HepG2 (cell line): Measurements from ENCODE around the gene MTO1. TPM values are rescaled to one million over a fixed set of nuclear protein-coding genes. Genes with fewer than 3 reads are reported as not detected.

Source experiments
- ATM ChIP-seq: fragments of 450-650 bp; IDR thresholded peaks from 2 replicates; pipeline ENCODE4 v1.7.1; 2017; ENCODE audit warnings: mild to moderate bottlenecking, borderline replicate concordance
- GTF3A ChIP-seq: sonication (generic); formaldehyde crosslinking; conservative IDR thresholded peaks from 2 replicates; pipeline ENCODE4 v1.4.0; 2020; ENCODE audit warnings: mild to moderate bottlenecking, missing genetic modification reagents
- KDM6A ChIP-seq: IDR thresholded peaks from 2 replicates; pipeline ENCODE4 v1.6.1; 2016; ENCODE audit warnings: low read depth
- ZNF225 ChIP-seq: sonication (generic); formaldehyde crosslinking; IDR thresholded peaks from 2 replicates; pipeline ENCODE4 v1.4.0; 2020; ENCODE audit warnings: mild to moderate bottlenecking, missing genetic modification reagents
- ZNF326 ChIP-seq: sonication (generic); formaldehyde crosslinking; IDR thresholded peaks from 2 replicates; pipeline ENCODE4 v1.4.0; 2020; ENCODE audit warnings: missing genetic modification reagents, borderline replicate concordance
- ZNF788 ChIP-seq: sonication (generic); formaldehyde crosslinking; IDR thresholded peaks from 2 replicates; pipeline ENCODE4 v1.5.0; 2020; ENCODE audit warnings: mild to moderate bottlenecking, missing genetic modification reagents, borderline replicate concordance
- ZSCAN25 ChIP-seq: sonication (generic); formaldehyde crosslinking; IDR thresholded peaks from 2 replicates; pipeline ENCODE4 v1.8.0; 2022; ENCODE audit warnings: mild to moderate bottlenecking, missing genetic modification reagents
- polyA plus RNA-seq, 8 experiments: library from polyadenylated mRNA; depleted of rRNA in 3 of 8; stranded (reverse) in 7 of 8; unstranded in 1 of 8; fragments of >200 nt; fragmentation: Illumina TruSeq in 4 of 8; extraction: Trizol in 4 of 8; gene quantifications; 2 replicates each; pipeline versions ENCODE4 v1.2.1 to v1.2.3, GENCODE V29; 2011 to 2016; ENCODE audit warnings: low read depth in 4 of 8, missing spikeins in 1 of 8, mixed read lengths in 1 of 8; ENCODE audit not compliant: insufficient read depth in 1 of 8
- total RNA-seq, 5 experiments: library from RNA; depleted of rRNA; stranded (reverse); fragments of >200 nt; fragmentation: Illumina TruSeq; extraction: Trizol; gene quantifications; 2 replicates each; pipeline ENCODE4 v1.2.3, GENCODE V29; 2016; ENCODE audit warnings: low read depth in 1 of 5
- TF ChIP-seq, protein P1 (sequence below): sonication (generic); formaldehyde crosslinking; IDR thresholded peaks from 2 replicates; pipeline ENCODE4 v1.4.0; 2020; ENCODE audit warnings: mild to moderate bottlenecking, missing genetic modification reagents
- TF ChIP-seq, protein P2 (sequence below): sonication (generic); formaldehyde crosslinking; conservative IDR thresholded peaks from 2 replicates; pipeline ENCODE4 v1.4.0; 2020; ENCODE audit warnings: missing genetic modification reagents
- TF ChIP-seq, protein P3 (sequence below): sonication (generic); formaldehyde crosslinking; IDR thresholded peaks from 2 replicates; pipeline ENCODE4 v1.4.0; 2020; ENCODE audit warnings: missing genetic modification reagents
- TF ChIP-seq, protein P4 (sequence below): fragments of 450-650 bp; IDR thresholded peaks from 2 replicates; pipeline ENCODE4 v1.6.1; 2016

The MTO1 gene
- total and polyA plus RNA-seq, 2 of the 13 experiments (the other 11 are each of a cell fraction or from before 2014, with no cell fraction given): 21.1 to 45.3 TPM

GRCh38 chr6:73521351-73521985, 59.9 kb downstream of the MTO1 start (continued):
- TF ChIP-seq, protein P1, sequence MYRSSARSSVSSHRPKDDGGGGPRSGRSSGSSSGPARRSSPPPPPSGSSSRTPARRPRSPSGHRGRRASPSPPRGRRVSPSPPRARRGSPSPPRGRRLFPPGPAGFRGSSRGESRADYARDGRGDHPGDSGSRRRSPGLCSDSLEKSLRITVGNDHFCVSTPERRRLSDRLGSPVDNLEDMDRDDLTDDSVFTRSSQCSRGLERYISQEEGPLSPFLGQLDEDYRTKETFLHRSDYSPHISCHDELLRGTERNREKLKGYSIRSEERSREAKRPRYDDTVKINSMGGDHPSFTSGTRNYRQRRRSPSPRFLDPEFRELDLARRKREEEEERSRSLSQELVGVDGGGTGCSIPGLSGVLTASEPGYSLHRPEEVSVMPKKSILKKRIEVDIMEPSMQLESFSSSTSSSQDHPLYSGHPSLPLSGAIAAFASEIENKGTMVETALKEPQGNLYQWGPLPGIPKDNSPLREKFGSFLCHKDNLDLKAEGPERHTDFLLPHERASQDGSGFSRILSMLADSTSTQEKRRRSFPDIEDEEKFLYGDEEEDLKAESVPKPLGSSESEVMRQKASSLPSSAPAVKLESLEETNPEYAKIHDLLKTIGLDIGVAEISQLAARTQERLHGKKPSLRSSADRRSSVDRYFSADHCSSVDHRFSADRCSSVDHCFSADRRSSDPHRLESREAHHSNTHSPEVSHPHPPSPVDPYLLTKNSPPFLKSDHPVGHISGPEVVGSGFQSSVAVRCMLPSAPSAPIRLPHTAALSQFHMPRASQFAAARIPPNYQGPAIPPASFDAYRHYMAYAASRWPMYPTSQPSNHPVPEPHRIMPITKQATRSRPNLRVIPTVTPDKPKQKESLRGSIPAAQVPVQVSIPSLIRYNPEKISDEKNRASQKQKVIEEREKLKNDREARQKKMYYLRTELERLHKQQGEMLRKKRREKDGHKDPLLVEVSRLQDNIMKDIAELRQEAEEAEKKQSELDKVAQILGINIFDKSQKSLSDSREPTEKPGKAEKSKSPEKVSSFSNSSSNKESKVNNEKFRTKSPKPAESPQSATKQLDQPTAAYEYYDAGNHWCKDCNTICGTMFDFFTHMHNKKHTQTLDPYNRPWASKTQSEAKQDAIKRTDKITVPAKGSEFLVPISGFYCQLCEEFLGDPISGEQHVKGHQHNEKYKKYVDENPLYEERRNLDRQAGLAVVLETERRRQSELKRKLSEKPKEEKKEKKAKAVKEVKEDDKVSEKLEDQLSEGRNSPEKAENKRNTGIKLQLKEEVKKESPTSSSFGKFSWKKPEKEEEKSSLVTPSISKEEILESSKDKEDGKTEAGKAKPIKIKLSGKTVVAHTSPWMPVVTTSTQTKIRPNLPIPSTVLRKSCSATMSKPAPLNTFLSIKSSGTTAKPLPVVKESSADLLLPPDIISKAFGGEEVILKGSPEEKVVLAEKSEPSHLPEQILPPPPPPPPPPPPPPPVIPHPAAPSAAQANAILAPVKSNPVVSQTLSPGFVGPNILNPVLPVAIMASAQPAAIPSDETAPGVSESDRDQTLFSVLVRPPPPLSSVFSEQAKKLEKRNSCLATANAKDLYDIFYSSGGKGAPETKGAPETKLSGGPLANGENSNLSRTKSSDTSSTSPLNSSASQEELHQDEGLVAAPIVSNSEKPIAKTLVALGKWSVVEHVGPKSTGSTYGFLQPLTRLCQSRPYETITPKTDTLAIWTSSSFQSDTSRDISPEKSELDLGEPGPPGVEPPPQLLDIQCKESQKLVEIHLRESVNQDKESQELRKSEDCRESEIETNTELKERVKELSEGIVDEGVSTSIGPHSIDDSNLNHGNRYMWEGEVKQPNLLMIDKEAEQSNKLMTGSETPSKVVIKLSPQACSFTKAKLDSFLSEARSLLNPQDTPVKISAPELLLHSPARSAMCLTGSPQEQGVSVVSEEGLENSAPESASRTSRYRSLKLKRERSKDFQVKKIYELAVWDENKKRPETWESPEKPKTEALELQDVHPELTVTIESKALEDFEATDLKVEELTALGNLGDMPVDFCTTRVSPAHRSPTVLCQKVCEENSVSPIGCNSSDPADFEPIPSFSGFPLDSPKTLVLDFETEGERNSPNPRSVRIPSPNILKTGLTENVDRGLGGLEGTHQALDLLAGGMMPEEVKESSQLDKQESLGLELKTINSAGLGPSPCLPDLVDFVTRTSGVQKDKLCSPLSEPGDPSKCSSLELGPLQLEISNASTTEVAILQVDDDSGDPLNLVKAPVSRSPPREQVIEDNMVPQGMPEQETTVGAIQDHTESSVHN (CRISPR knock-in tag): no peak
- TF ChIP-seq ZNF326 (CRISPR knock-in tag) (no peak), GTF3A (CRISPR knock-in tag) (no peak), ZSCAN25 (peak; percentile 97), ATM (no peak), ZNF225 (no peak), KDM6A (CRISPR knock-in tag) (no peak), ZNF788 (CRISPR knock-in tag) (no peak)
- TF ChIP-seq, protein P2, sequence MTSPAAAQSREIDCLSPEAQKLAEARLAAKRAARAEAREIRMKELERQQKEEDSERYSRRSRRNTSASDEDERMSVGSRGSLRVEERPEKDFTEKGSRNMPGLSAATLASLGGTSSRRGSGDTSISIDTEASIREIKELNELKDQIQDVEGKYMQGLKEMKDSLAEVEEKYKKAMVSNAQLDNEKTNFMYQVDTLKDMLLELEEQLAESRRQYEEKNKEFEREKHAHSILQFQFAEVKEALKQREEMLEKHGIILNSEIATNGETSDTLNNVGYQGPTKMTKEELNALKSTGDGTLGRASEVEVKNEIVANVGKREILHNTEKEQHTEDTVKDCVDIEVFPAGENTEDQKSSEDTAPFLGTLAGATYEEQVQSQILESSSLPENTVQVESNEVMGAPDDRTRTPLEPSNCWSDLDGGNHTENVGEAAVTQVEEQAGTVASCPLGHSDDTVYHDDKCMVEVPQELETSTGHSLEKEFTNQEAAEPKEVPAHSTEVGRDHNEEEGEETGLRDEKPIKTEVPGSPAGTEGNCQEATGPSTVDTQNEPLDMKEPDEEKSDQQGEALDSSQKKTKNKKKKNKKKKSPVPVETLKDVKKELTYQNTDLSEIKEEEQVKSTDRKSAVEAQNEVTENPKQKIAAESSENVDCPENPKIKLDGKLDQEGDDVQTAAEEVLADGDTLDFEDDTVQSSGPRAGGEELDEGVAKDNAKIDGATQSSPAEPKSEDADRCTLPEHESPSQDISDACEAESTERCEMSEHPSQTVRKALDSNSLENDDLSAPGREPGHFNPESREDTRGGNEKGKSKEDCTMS (CRISPR knock-in tag): no peak
- TF ChIP-seq, protein P3, sequence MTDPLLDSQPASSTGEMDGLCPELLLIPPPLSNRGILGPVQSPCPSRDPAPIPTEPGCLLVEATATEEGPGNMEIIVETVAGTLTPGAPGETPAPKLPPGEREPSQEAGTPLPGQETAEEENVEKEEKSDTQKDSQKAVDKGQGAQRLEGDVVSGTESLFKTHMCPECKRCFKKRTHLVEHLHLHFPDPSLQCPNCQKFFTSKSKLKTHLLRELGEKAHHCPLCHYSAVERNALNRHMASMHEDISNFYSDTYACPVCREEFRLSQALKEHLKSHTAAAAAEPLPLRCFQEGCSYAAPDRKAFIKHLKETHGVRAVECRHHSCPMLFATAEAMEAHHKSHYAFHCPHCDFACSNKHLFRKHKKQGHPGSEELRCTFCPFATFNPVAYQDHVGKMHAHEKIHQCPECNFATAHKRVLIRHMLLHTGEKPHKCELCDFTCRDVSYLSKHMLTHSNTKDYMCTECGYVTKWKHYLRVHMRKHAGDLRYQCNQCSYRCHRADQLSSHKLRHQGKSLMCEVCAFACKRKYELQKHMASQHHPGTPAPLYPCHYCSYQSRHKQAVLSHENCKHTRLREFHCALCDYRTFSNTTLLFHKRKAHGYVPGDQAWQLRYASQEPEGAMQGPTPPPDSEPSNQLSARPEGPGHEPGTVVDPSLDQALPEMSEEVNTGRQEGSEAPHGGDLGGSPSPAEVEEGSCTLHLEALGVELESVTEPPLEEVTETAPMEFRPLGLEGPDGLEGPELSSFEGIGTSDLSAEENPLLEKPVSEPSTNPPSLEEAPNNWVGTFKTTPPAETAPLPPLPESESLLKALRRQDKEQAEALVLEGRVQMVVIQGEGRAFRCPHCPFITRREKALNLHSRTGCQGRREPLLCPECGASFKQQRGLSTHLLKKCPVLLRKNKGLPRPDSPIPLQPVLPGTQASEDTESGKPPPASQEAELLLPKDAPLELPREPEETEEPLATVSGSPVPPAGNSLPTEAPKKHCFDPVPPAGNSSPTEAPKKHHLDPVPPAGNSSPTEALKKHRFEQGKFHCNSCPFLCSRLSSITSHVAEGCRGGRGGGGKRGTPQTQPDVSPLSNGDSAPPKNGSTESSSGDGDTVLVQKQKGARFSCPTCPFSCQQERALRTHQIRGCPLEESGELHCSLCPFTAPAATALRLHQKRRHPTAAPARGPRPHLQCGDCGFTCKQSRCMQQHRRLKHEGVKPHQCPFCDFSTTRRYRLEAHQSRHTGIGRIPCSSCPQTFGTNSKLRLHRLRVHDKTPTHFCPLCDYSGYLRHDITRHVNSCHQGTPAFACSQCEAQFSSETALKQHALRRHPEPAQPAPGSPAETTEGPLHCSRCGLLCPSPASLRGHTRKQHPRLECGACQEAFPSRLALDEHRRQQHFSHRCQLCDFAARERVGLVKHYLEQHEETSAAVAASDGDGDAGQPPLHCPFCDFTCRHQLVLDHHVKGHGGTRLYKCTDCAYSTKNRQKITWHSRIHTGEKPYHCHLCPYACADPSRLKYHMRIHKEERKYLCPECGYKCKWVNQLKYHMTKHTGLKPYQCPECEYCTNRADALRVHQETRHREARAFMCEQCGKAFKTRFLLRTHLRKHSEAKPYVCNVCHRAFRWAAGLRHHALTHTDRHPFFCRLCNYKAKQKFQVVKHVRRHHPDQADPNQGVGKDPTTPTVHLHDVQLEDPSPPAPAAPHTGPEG (CRISPR knock-in tag): no peak
- TF ChIP-seq, protein P4, sequence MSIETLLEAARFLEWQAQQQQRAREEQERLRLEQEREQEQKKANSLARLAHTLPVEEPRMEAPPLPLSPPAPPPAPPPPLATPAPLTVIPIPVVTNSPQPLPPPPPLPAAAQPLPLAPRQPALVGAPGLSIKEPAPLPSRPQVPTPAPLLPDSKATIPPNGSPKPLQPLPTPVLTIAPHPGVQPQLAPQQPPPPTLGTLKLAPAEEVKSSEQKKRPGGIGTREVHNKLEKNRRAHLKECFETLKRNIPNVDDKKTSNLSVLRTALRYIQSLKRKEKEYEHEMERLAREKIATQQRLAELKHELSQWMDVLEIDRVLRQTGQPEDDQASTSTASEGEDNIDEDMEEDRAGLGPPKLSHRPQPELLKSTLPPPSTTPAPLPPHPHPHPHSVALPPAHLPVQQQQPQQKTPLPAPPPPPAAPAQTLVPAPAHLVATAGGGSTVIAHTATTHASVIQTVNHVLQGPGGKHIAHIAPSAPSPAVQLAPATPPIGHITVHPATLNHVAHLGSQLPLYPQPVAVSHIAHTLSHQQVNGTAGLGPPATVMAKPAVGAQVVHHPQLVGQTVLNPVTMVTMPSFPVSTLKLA: no peak
